Ascending aorta (tissue), 2 donors: Measurements from ENCODE around the gene CNNM2. TPM values are rescaled to one million over a fixed set of nuclear protein-coding genes. Genes with fewer than 3 reads are reported as not detected.

Experiments used
- DNase-seq, 2 donors: peaks; one replicate each; pipeline ENCODE4 v3.0.0-alpha.2; 2019; ENCODE audit warnings: low spot score in 2 of 2
- H3K27ac ChIP-seq, 2 donors: fragments of 200-600 bp; sonication (generic); one replicate each; pipeline ENCODE4 v1.5.1; 2016 to 2017; ENCODE audit warnings: mild to moderate bottlenecking in 1 of 2
- H3K27me3 ChIP-seq: fragments of 200-600 bp; sonication (generic); one replicate; pipeline ENCODE4 v1.5.1; 2017
- H3K36me3 ChIP-seq, 2 donors: fragments of 200-600 bp; sonication (generic); one replicate each; pipeline ENCODE4 v1.5.1; 2016
- H3K4me1 ChIP-seq, 2 donors: fragments of 200-600 bp; sonication (generic); one replicate each; pipeline ENCODE4 v1.5.1; 2016 to 2017; ENCODE audit warnings: mild to moderate bottlenecking in 1 of 2
- H3K4me3 ChIP-seq, 2 donors: fragments of 200-600 bp; sonication (generic); one replicate each; pipeline ENCODE4 v1.5.1; 2016 to 2017; ENCODE audit warnings: mild to moderate bottlenecking in 1 of 2
- H3K9me3 ChIP-seq, 2 donors: fragments of 200-600 bp; sonication (generic); one replicate each; pipeline ENCODE4 v1.5.1; 2016
- CTCF ChIP-seq, 3 experiments: fragments of 200-600 bp in 2 of 3; fragments of 450-650 bp in 1 of 3; sonication (generic) in 2 of 3; IDR thresholded peaks; one replicate each; pipeline ENCODE4 v1.5.1; 2016 to 2019; ENCODE audit warnings: antibody characterized with exemption in 3 of 3, mild to moderate bottlenecking in 1 of 3, moderate library complexity in 1 of 3
- intact Hi-C: fragments of 100-400 bp; cut with DNase I; formaldehyde crosslinking; loops from one replicate; pipeline ENCODE4 v1.15.1; 2023
- total RNA-seq: library from RNA; depleted of rRNA; stranded (reverse); fragments of >200 nt; gene quantifications from one replicate; pipeline ENCODE4 v1.1.0, GENCODE V29; 2016

CNNM2 gene
- total RNA-seq, 1 donor from 2014 or later: 18.7 TPM

- Histone ChIP-seq H3K36me3 (no peaks in the 10 kb centered on the region), H3K9me3 (no peaks in the 10 kb centered on the region), H3K4me3 (no peak overlapping the region), H3K27ac (peak overlapping the region; percentile 63 to 83), H3K4me1 (peaks cover 22 to 54% of the 10 kb centered on the region in 2 donors), H3K27me3 (no peaks in the 10 kb centered on the region)
- no peak for DNase-seq
- TF ChIP-seq CTCF (IDR thresholded peaks at IDR 0.05): no peak
- intact Hi-C loops: loop anchor here (5.0 kb wide), 1 partner anchor 42 kb away; no protein-coding TSS in a partner anchor
Observed at GRCh38 chr10:103109821-103110220, 191.7 kb downstream of the CNNM2 start.

- peaks cover 22 to 56% of the 10 kb centered on the region in 2 donors for H3K4me1 ChIP-seq
- TF ChIP-seq CTCF (IDR thresholded peaks at IDR 0.05): no peak
- no peaks in the 10 kb centered on the region for H3K36me3 ChIP-seq
- no peaks in the 10 kb centered on the region for H3K9me3 ChIP-seq
- H3K4me3 ChIP-seq: no peak overlapping the region
- peak overlapping the region; percentile 66 to 83 for H3K27ac ChIP-seq
- no peaks in the 10 kb centered on the region for H3K27me3 ChIP-seq
- intact Hi-C loops: no loop called here
- no peak for DNase-seq
Observed at GRCh38 chr10:103110407-103110806, 192.3 kb downstream of the CNNM2 start.

GRCh38 chr10:103111031-103111917 lies 193.2 kb downstream of the CNNM2 start:
- no peak for DNase-seq
- H3K4me3 ChIP-seq: peak overlapping the region in 1 of 2 donors; percentile 11
- H3K36me3 ChIP-seq: no peaks in the 10 kb centered on the region

GRCh38 chr10:103111918-103112877 lies 194.1 kb downstream of the CNNM2 start:
- TF ChIP-seq CTCF (IDR thresholded peaks at IDR 0.05): no peak
- intact Hi-C loops: no loop called here
- Histone ChIP-seq H3K27ac (peak overlapping the region; percentile 66 to 83), H3K36me3 (no peaks in the 10 kb centered on the region), H3K27me3 (no peaks in the 10 kb centered on the region), H3K4me1 (peaks cover 22 to 54% of the 10 kb centered on the region in 2 donors), H3K4me3 (no peak overlapping the region), H3K9me3 (no peaks in the 10 kb centered on the region)
- no peak for DNase-seq

More at GRCh38 chr10:103111031-103111917, 193.2 kb downstream of the CNNM2 start:
- H3K4me1 ChIP-seq: peaks cover 22 to 56% of the 10 kb centered on the region in 2 donors
- H3K27ac ChIP-seq: peak overlapping the region; percentile 66 to 83
- no peak for TF ChIP-seq CTCF (IDR thresholded peaks at IDR 0.05)
- intact Hi-C loops: no loop called here
- H3K27me3 ChIP-seq: no peaks in the 10 kb centered on the region
- no peaks in the 10 kb centered on the region for H3K9me3 ChIP-seq

GRCh38 chr10:103114876-103115275 lies 196.8 kb downstream of the CNNM2 start:
- H3K9me3 ChIP-seq: no peaks in the 10 kb centered on the region
- H3K27me3 ChIP-seq: no peaks in the 10 kb centered on the region
- TF ChIP-seq CTCF (IDR thresholded peaks at IDR 0.05): no peak
- intact Hi-C loops: no loop called here
- DNase-seq: no peak
- H3K4me3 ChIP-seq: no peak overlapping the region
- H3K27ac ChIP-seq: peak overlapping the region in 1 of 2 donors; percentile 19
- no peaks in the 10 kb centered on the region for H3K36me3 ChIP-seq
- H3K4me1 ChIP-seq: peaks cover 18 to 53% of the 10 kb centered on the region in 2 donors
